Psoas muscle (tissue), 8 donors: ENCODE measurements around the gene RACGAP1. TPM values are rescaled to one million over a fixed set of nuclear protein-coding genes. Genes with fewer than 3 reads are reported as not detected.

Experiments used
- ATAC-seq, 4 donors: fragments of 200-7000 bp; cut with Tn5 transposase; one replicate each; pipeline ENCODE4 v1.9.1; 2020; ENCODE audit warnings: moderate library complexity in 3 of 4, mild to moderate bottlenecking in 2 of 4
- DNase-seq, 2 donors: peaks; one replicate each; pipeline ENCODE4 v3.0.0-alpha.2; 2020
- H3K27ac ChIP-seq: fragments of 200-600 bp; one replicate; pipeline ENCODE4 v1.8.0; 2022
- H3K27me3 ChIP-seq, 3 donors: fragments of 200-600 bp in 1 of 3; one replicate each; pipeline versions ENCODE4 v1.6.1 to v1.8.0; 2013 to 2022; ENCODE audit warnings: low read length in 2 of 3, mild to moderate bottlenecking in 2 of 3, moderate library complexity in 1 of 3; ENCODE audit not compliant: insufficient read depth in 3 of 3
- H3K36me3 ChIP-seq, 2 donors: fragments of 200-600 bp in 1 of 2; one replicate each; pipeline versions ENCODE4 v1.6.1 to v1.8.0; 2013 to 2022; ENCODE audit warnings: low read depth in 1 of 2, mild to moderate bottlenecking in 1 of 2, moderate library complexity in 1 of 2; ENCODE audit not compliant: insufficient read depth in 1 of 2
- H3K4me1 ChIP-seq: fragments of 200-600 bp; one replicate; pipeline ENCODE4 v1.8.0; 2022
- H3K4me3 ChIP-seq: fragments of 200-600 bp; one replicate; pipeline ENCODE4 v1.8.0; 2022; ENCODE audit warnings: mild to moderate bottlenecking
- H3K9me3 ChIP-seq: fragments of 200-600 bp; one replicate; pipeline ENCODE4 v1.8.0; 2022
- CTCF ChIP-seq: fragments of 200-600 bp; IDR thresholded peaks from one replicate; pipeline ENCODE4 v1.8.0; 2022; ENCODE audit warnings: antibody characterized with exemption
- WGBS, 3 donors: extraction: QIAGEN DNeasy Blood & Tissue Kit; methylation state at CpG; one replicate each; pipeline versions ENCODE4 v1.1.6 to v1.1.7; 2013; 5-methylcytosine and 5-hydroxymethylcytosine counted together
- intact Hi-C, 2 donors: fragments of 100-400 bp; cut with DNase I; formaldehyde crosslinking; loops; one replicate each; pipeline versions ENCODE4 v1.11.0 to v1.14.2; 2022
- polyA plus RNA-seq, 3 donors: library from polyadenylated mRNA; stranded (reverse); fragments of 200-250 nt; gene quantifications; one replicate each; pipeline ENCODE4 v1.2.3, GENCODE V29; 2013
- total RNA-seq, 4 donors: library from RNA; stranded (reverse); fragmentation: NEBNext Ultra II Directional in 2 of 4; extraction: Animal tissue kit (Norgen Biotek cat#: 25700) in 2 of 4; gene quantifications; one replicate each; pipeline versions ENCODE4 v1.2.1 to v1.2.4, GENCODE V29; 2021 to 2023
- donor health status: healthy with polysubstance abuse.
- donor health status: DM: no; HTN: no; CAD: no; lungs with moderate emphysema.
- donor health status: Bipolar disorder and iron deficiency.
- donor health status: healthy.
- donor health status: DM: yes; HTN: yes; CAD: no.
- donor health status: DM: no; HTN: no; CAD: no.
- donor health status: DM: no; HTN: no; CAD: no.
- donor health status: DM: yes; HTN: yes; CAD: no.

Gene RACGAP1
- total and polyA plus RNA-seq, 7 donors = 3.4 to 15.3 (median 5.4) TPM

DNA sequence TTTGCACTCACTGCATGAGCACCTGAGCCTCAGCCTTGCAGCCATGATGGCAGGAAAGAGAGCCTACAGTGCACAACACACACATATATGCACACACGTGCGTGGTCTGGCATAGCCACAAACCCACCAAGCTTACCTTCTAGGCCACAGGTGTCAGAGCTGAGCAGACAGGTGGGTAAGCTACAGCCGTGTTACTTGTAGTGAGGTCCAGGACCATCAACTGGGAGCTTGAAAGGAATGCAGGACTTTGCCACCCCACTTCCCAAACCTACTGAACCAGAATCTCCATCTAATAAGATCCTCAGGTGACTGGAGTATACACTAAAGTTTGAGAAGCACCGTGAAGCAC, 34.8 kb upstream of the RACGAP1 start:
- Histone ChIP-seq H3K4me3 (no peak overlapping the region), H3K27me3 (peaks cover 0 to 15% (median 0%) of the 10 kb centered on the region in 3 donors), H3K4me1 (no peaks in the 10 kb centered on the region), H3K36me3 (no peaks in the 10 kb centered on the region), H3K27ac (no peak overlapping the region), H3K9me3 (no peaks in the 10 kb centered on the region)
- DNase-seq = no peak
- intact Hi-C loops = no loop called here
- WGBS, 3 donors = 70 to 74% (median 73%) methylated on average over 4 of the region's 4 CpGs
- no peak for ATAC-seq
- TF ChIP-seq CTCF = no peak

DNA sequence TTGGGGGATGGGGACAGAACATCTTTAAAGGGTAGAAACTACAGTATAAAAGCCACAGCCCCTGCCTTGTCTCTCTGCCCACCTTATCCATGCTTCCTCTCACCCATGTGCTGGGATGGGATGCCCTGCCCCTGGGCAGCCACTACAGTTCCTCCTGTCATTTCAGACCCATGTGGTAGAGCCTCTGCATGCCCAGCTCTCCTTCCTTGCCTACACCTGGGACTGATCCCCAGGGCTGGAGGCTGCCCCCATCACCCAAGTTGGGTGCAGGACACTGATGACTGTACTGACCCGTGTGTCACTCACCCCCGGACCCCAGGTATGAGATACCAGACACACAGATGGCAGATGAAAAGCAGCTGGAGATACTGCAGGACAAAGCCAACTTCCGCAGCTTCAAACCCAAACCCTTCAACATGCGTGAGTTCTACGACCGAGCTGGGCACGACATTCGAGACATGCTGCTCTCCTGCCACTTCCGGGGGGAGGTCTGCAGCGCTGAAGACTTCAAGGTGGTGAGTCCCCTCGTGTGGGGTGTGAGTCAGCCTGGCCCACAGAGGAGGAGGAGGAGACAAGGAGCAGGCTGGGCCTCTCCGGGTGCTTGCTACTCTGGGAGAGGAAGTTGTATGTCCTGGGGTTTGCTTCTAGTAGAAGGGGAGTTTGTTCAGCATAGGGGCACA, 34.3 kb upstream of the RACGAP1 start:
- no peak for DNase-seq
- 77 to 86% (median 81%) methylated on average over 12 of the region's 12 CpGs for WGBS, 3 donors
- Histone ChIP-seq H3K9me3 (no peaks in the 10 kb centered on the region), H3K4me3 (no peak overlapping the region), H3K4me1 (no peaks in the 10 kb centered on the region), H3K27ac (no peak overlapping the region), H3K27me3 (peaks cover 0 to 15% (median 0%) of the 10 kb centered on the region in 3 donors), H3K36me3 (no peaks in the 10 kb centered on the region)
- intact Hi-C loops = loop anchor here (5.0 kb wide), 3 partner anchors 87 to 282 kb away; partner anchors contain the start of gene AQP6 (in 1 of the 2)
- no peak for ATAC-seq
- TF ChIP-seq CTCF = no peak

DNA sequence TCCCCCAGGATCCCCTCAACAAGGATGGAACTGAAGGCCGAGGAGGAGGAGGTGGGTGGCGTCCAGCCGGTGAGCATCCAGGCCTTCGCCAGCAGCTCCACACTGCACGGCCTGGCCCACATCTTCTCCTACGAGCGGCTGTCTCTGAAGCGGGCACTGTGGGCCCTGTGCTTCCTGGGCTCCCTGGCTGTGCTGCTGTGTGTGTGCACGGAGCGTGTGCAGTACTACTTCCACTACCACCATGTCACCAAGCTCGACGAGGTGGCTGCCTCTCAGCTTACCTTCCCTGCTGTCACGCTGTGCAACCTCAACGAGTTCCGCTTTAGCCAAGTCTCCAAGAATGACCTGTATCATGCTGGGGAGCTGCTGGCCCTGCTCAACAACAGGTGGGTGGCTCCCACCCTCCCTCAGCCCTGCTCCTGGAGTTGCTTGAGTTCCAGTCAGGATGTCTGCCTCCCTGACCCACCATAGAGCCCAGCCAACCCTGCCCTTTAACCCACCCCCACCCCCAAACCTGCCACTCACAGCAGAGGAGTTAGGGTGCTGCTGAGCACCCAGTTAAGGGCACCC, 33.5 kb upstream of the RACGAP1 start:
- H3K4me3 ChIP-seq = no peak overlapping the region
- no peaks in the 10 kb centered on the region for H3K9me3 ChIP-seq
- TF ChIP-seq CTCF = no peak
- DNase-seq (no peak), ATAC-seq (no peak)
- H3K36me3 ChIP-seq = no peaks in the 10 kb centered on the region
- 83 to 86% (median 85%) methylated on average over 14 to 15 of the region's 15 CpGs for WGBS, 3 donors
- intact Hi-C loops = loop anchor here (5.0 kb wide), 3 partner anchors 87 to 282 kb away; partner anchors contain the start of gene AQP6 (in 1 of the 2)
- no peaks in the 10 kb centered on the region for H3K4me1 ChIP-seq
- no peak overlapping the region for H3K27ac ChIP-seq
- peaks cover 0 to 15% (median 0%) of the 10 kb centered on the region in 3 donors for H3K27me3 ChIP-seq

GRCh38 chr12:50057896-50058670, 32.8 kb upstream of the RACGAP1 start:
- H3K4me3 ChIP-seq = peak overlapping the region; percentile 79
- no peak overlapping the region for H3K27ac ChIP-seq
- peaks cover 0 to 15% (median 0%) of the 10 kb centered on the region in 3 donors for H3K27me3 ChIP-seq
- TF ChIP-seq CTCF = no peak
- H3K9me3 ChIP-seq = no peaks in the 10 kb centered on the region
- no peak for ATAC-seq
- DNase-seq = no peak
- no peaks in the 10 kb centered on the region for H3K36me3 ChIP-seq
- no peaks in the 10 kb centered on the region for H3K4me1 ChIP-seq
- WGBS, 3 donors = 17 to 28% (median 17%) methylated on average over 20 to 30 of the region's 30 CpGs
- intact Hi-C loops = loop anchor here (5.0 kb wide), 3 partner anchors 86 to 281 kb away; partner anchors contain the start of gene AQP6 (in 1 of the 2)
